Calu3 (cell line): ENCODE results near the gene RFC1. TPM values are rescaled to one million over a fixed set of nuclear protein-coding genes. Genes with fewer than 3 reads are reported as not detected.

Experiments used
- BruUV-seq: library from RNA; stranded (reverse); fragments of 400-500 nt; replicated peaks from 2 replicates; lab custom pipeline; 2021; lab: Mats Ljungman, UMichigan
- CTCF ChIA-PET: fragments of 300-600 bp; sonication (Branson Sonifier 250); formaldehyde crosslinking; loops from one replicate; lab custom pipeline; 2022; ENCODE audit warnings: antibody characterized with exemption; lab: Charles Lee
- DNase-seq: peaks from one replicate; pipeline ENCODE4 v3.0.0; 2022
- H3K27ac Mint-ChIP-seq: one replicate; pipeline ENCODE4 v1.8.0; 2022; ENCODE audit warnings: mixed read lengths; ENCODE audit not compliant: unreplicated experiment
- H3K27me3 Mint-ChIP-seq: one replicate; pipeline ENCODE4 v1.8.0; 2022; ENCODE audit warnings: mixed read lengths; ENCODE audit not compliant: unreplicated experiment
- H3K36me3 Mint-ChIP-seq: one replicate; pipeline ENCODE4 v1.8.0; 2022; ENCODE audit warnings: mild to moderate bottlenecking, moderate library complexity, mixed read lengths; ENCODE audit not compliant: insufficient read depth, unreplicated experiment
- H3K4me1 Mint-ChIP-seq: one replicate; pipeline ENCODE4 v1.8.0; 2022; ENCODE audit warnings: mild to moderate bottlenecking, low read depth, mixed read lengths; ENCODE audit not compliant: unreplicated experiment
- H3K4me3 Mint-ChIP-seq: one replicate; pipeline ENCODE4 v1.8.0; 2022; ENCODE audit warnings: mild to moderate bottlenecking, low read depth, moderate library complexity, mixed read lengths; ENCODE audit not compliant: unreplicated experiment
- H3K9me3 Mint-ChIP-seq: one replicate; pipeline ENCODE4 v1.8.0; 2022; ENCODE audit warnings: low read depth, mixed read lengths; ENCODE audit not compliant: unreplicated experiment
- intact Hi-C: fragments of 100-400 bp; cut with micrococcal nuclease; formaldehyde crosslinking; loops from one replicate; pipeline ENCODE4 v1.10.0; 2022; ENCODE audit not compliant: unreplicated experiment
- total RNA-seq: library from RNA; stranded (reverse); gene quantifications from 2 replicates; pipeline ENCODE4 v1.2.3, GENCODE V29; 2022
- TF ChIP-seq, protein P1 (sequence below): fragments of 200-600 bp; IDR thresholded peaks from one replicate; pipeline ENCODE4 v1.8.0; 2022; ENCODE audit warnings: antibody characterized with exemption; ENCODE audit not compliant: unreplicated experiment

Gene RFC1
- total RNA-seq, 1 experiment from 2014 or later = 37.0 TPM

DNA sequence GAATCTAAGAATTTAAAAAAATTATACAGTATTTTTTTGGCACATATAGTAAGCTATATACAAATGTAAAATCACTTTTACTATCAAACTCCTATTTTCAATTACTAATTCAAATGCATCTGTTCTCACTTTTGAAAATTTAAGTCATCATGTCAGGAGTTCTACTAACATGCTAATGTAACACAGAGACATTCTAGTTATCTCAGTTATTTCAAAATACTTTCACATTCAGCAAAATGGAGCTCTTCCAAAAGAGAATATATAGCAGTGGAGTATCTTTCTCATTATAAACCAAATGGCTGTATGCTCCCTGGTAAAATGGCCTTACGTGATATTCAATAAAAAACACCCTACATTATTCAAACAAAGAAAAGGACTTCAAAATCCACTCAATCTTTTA is 42.3 kb downstream of the RFC1 start:
- CTCF ChIA-PET = no interaction called here
- Mint-ChIP-seq H3K4me3 (no peak overlapping the region), H3K4me1 (peaks cover 16% of the 10 kb centered on the region), H3K27me3 (no peaks in the 10 kb centered on the region), H3K27ac (no peak overlapping the region), H3K9me3 (no peaks in the 10 kb centered on the region), H3K36me3 (peaks cover 6% of the 10 kb centered on the region)
- intact Hi-C loops = no loop called here
- no TSS peak for BruUV-seq
- TF ChIP-seq, protein P1, sequence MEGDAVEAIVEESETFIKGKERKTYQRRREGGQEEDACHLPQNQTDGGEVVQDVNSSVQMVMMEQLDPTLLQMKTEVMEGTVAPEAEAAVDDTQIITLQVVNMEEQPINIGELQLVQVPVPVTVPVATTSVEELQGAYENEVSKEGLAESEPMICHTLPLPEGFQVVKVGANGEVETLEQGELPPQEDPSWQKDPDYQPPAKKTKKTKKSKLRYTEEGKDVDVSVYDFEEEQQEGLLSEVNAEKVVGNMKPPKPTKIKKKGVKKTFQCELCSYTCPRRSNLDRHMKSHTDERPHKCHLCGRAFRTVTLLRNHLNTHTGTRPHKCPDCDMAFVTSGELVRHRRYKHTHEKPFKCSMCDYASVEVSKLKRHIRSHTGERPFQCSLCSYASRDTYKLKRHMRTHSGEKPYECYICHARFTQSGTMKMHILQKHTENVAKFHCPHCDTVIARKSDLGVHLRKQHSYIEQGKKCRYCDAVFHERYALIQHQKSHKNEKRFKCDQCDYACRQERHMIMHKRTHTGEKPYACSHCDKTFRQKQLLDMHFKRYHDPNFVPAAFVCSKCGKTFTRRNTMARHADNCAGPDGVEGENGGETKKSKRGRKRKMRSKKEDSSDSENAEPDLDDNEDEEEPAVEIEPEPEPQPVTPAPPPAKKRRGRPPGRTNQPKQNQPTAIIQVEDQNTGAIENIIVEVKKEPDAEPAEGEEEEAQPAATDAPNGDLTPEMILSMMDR = no peak
- DNase-seq = no peak

DNA sequence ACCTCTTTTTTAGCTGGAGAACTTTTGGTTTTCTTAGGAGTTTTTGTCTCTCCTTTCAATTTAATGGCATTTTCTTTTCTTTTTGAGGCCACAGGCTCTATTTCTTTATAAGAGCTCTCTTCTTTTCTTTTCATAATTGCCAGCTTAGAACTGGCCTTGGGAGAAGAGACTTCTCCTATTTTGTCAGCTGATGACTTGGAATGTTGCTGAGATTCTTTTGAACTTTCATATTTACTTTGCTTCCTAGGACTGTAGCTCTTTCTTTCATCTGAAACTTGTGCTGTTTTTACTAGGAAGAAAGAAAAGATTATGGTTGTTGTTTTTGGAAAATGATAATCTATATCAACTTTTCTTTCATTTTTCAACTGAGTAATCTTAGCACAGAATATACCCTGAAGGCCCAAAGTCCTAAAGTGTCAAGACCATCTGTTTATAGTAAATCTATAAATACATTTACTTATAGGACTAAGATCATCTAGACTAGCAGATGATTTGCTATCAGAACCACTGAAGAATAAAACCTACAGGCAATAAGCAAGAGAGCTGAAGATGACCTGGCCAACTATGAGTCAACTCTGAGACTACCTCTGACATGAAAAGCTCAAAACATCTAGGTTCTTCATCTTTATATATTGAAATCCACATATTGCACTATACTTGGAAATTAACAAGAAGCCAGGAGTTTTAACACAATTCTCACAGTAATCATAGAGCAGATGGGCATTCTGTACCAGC is 45.6 kb downstream of the RFC1 start:
- CTCF ChIA-PET = no interaction called here

DNA sequence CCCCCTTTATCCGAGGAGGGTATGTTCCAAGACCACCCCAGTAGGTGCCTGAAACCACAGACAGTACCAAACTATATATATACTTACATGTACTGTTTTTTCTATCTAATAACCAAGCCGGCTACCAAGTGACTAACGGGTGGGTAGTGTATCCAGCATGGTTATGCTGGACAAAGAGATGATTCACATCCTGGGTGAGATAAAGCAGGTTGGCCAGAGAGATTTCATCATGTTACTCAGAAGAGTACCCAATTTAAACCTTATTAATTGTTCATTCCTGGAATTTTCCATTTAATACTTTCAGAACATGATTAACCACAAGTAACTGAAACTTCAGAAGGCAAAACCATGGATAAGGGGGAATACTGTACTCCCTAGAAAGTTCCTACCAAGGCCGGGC is 46.5 kb downstream of the RFC1 start:
- H3K27ac Mint-ChIP-seq = peak overlapping the region; percentile 20
- intact Hi-C loops = no loop called here
- no peaks in the 10 kb centered on the region for H3K27me3 Mint-ChIP-seq
- TF ChIP-seq, protein P1 = no peak
- H3K4me3 Mint-ChIP-seq = no peak overlapping the region
- peaks cover 5% of the 10 kb centered on the region for H3K4me1 Mint-ChIP-seq
- DNase-seq = peak; percentile 11
- H3K36me3 Mint-ChIP-seq = no peaks in the 10 kb centered on the region
- no peaks in the 10 kb centered on the region for H3K9me3 Mint-ChIP-seq
- CTCF ChIA-PET = no interaction called here
- no TSS peak for BruUV-seq

More for the DNA sequence above, 45.6 kb downstream of the RFC1 start:
- Mint-ChIP-seq H3K4me3 (no peak overlapping the region), H3K4me1 (peaks cover 14% of the 10 kb centered on the region), H3K27me3 (no peaks in the 10 kb centered on the region), H3K36me3 (no peaks in the 10 kb centered on the region), H3K9me3 (no peaks in the 10 kb centered on the region), H3K27ac (no peak overlapping the region)
- BruUV-seq = no TSS peak
- intact Hi-C loops = no loop called here
- DNase-seq = no peak
- TF ChIP-seq, protein P1 = no peak

DNA sequence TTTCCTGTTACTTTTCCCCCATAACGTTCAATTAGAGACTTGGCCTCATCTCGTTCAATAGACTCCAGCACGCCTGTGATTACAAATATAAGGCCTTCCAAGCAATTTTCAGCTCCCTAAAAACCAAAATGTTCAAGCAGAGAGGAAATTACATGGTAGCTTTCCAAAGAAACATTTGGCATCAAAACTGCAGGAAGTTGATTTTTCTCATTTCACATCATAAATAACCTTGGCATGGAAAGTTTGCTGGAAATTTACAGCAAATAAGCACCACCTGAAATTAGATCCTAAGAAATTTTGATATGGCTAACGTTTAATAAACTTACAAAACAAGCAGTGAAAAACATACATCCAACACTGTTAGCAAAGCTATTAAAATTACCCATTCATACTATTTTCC is 53.3 kb downstream of the RFC1 start:
- Mint-ChIP-seq H3K4me1 (no peaks in the 10 kb centered on the region), H3K27ac (no peak overlapping the region), H3K36me3 (no peaks in the 10 kb centered on the region), H3K4me3 (no peak overlapping the region), H3K27me3 (no peaks in the 10 kb centered on the region), H3K9me3 (no peaks in the 10 kb centered on the region)
- intact Hi-C loops = no loop called here
- TF ChIP-seq, protein P1 = no peak
- CTCF ChIA-PET = no interaction called here
- DNase-seq = no peak
- BruUV-seq = no TSS peak
